OCI-LY7 (cell line): ENCODE measurements around the gene FGFR4.

Experiments
- CTCF ChIP-seq: fragments of 200-600 bp; sonication (generic); conservative IDR thresholded peaks from 2 replicates; pipeline ENCODE4 v1.5.1; 2014; ENCODE audit warnings: mild to moderate bottlenecking, antibody characterized with exemption, low read length, moderate library complexity, mixed read lengths
- EZH2phosphoT487 ChIP-seq: fragments of 200-600 bp; sonication (generic); IDR thresholded peaks from 2 replicates; pipeline ENCODE4 v1.6.1; 2018; ENCODE audit warnings: low read depth, borderline replicate concordance, mild to moderate bottlenecking, mixed run types, antibody characterized with exemption, low read length, moderate library complexity, mixed read lengths

DNA sequence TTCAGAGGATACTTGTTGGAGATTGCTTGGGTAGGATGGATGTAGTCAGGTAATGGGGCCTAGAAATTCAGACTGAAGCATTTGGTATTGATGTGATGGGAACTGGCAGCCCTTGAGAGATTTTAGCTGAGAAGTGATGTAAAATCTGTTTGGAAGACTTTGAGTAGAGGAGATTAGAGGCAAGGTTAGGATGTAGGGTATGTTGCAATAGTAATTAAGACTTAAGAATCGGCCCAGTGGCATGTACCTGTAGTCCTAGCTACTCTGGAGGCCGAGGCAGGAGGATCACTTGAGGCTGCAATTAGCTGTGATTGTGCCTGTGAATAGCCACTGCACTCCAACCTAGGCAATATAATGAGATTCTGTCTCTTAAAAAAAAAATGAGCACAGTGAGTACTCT lies 53.6 kb downstream of the FGFR4 start:
- TF ChIP-seq CTCF: no peak
- no peak for TF ChIP-seq EZH2phosphoT487
